ENCODE results near the gene TASOR.

GRCh38 chr3:56689303-56689702 is 6.2 kb upstream of the TASOR start:
- no peak for TF ChIP-seq POLR2A (IDR thresholded peaks at IDR 0.05)
- TF ChIP-seq CTCF (IDR thresholded peaks at IDR 0.05 in 8 of 11, conservative IDR thresholded peaks at IDR 0.05 in 3 of 11): no peak
- no peak for TF ChIP-seq POLR2AphosphoS5 (IDR thresholded peaks at IDR 0.05)

All from spleen (tissue), 7 donors.